HepG2 (cell line): ENCODE data around the gene ZNF575. TPM values are rescaled to one million over a fixed set of nuclear protein-coding genes. Genes with fewer than 3 reads are reported as not detected.

Experiments used
- ARID3A ChIP-seq: IDR thresholded peaks from 2 replicates; pipeline ENCODE4 v1.6.1; 2012; ENCODE audit warnings: low read depth, low read length, improper control_type of control experiment
- BRF2 ChIP-seq: sonication (generic); formaldehyde crosslinking; IDR thresholded peaks from 2 replicates; pipeline ENCODE4 v1.8.1; 2022; ENCODE audit warnings: mild to moderate bottlenecking, missing genetic modification reagents
- JUNB ChIP-seq: sonication (generic); formaldehyde crosslinking; IDR thresholded peaks from 2 replicates; pipeline ENCODE4 v1.8.0; 2022; ENCODE audit warnings: missing genetic modification reagents, mild to moderate bottlenecking, borderline replicate concordance
- LCORL ChIP-seq, 2 experiments: fragments of 450-650 bp in 1 of 2; sonication (generic) in 1 of 2; formaldehyde crosslinking in 1 of 2; IDR thresholded peaks; 2 replicates each; pipeline versions ENCODE4 v1.5.0 to v1.6.1; 2017 to 2020; ENCODE audit warnings: antibody characterized with exemption in 1 of 2, missing genetic modification reagents in 1 of 2
- MEIS1 ChIP-seq: sonication (generic); formaldehyde crosslinking; IDR thresholded peaks from 2 replicates; pipeline ENCODE4 v1.9.0; 2021; ENCODE audit warnings: mild to moderate bottlenecking, missing genetic modification reagents, moderate library complexity, borderline replicate concordance
- PATZ1 ChIP-seq: sonication (generic); formaldehyde crosslinking; IDR thresholded peaks from 2 replicates; pipeline ENCODE4 v1.4.0; 2020; ENCODE audit warnings: missing genetic modification reagents
- ZBTB33 ChIP-seq: sonication (generic); formaldehyde crosslinking; IDR thresholded peaks from 2 replicates; pipeline ENCODE4 v1.4.0; 2020; ENCODE audit warnings: missing genetic modification reagents
- ZNF24 ChIP-seq: fragments of 450-650 bp; IDR thresholded peaks from 2 replicates; pipeline ENCODE4 v1.6.1; 2017; ENCODE audit warnings: antibody characterized with exemption, mild to moderate bottlenecking
- polyA plus RNA-seq, 8 experiments: library from polyadenylated mRNA; depleted of rRNA in 3 of 8; stranded (reverse) in 7 of 8; unstranded in 1 of 8; fragments of >200 nt; fragmentation: Illumina TruSeq in 4 of 8; extraction: Trizol in 4 of 8; gene quantifications; 2 replicates each; pipeline versions ENCODE4 v1.2.1 to v1.2.3, GENCODE V29; 2011 to 2016; ENCODE audit warnings: low read depth in 4 of 8, missing spikeins in 1 of 8, mixed read lengths in 1 of 8; ENCODE audit not compliant: insufficient read depth in 1 of 8
- total RNA-seq, 5 experiments: library from RNA; depleted of rRNA; stranded (reverse); fragments of >200 nt; fragmentation: Illumina TruSeq; extraction: Trizol; gene quantifications; 2 replicates each; pipeline ENCODE4 v1.2.3, GENCODE V29; 2016; ENCODE audit warnings: low read depth in 1 of 5
- TF ChIP-seq, protein P1 (sequence below): sonication (generic); formaldehyde crosslinking; IDR thresholded peaks from 2 replicates; pipeline ENCODE4 v1.5.0; 2020; ENCODE audit warnings: missing genetic modification reagents, mild to moderate bottlenecking, borderline replicate concordance

ZNF575 gene
- total and polyA plus RNA-seq, 2 of the 13 experiments (the other 11 are each of a cell fraction or from before 2014, with no cell fraction given): 0.17 to 0.27 TPM

GRCh38 chr19:43525836-43526771, 6.9 kb upstream of the ZNF575 start (continued):
- TF ChIP-seq ARID3A: no peak
- no peak for TF ChIP-seq ZBTB33 (CRISPR knock-in tag)
- TF ChIP-seq PATZ1 (CRISPR knock-in tag): no peak; the same call in 1 of the 2 replicates
- TF ChIP-seq, protein P1, sequence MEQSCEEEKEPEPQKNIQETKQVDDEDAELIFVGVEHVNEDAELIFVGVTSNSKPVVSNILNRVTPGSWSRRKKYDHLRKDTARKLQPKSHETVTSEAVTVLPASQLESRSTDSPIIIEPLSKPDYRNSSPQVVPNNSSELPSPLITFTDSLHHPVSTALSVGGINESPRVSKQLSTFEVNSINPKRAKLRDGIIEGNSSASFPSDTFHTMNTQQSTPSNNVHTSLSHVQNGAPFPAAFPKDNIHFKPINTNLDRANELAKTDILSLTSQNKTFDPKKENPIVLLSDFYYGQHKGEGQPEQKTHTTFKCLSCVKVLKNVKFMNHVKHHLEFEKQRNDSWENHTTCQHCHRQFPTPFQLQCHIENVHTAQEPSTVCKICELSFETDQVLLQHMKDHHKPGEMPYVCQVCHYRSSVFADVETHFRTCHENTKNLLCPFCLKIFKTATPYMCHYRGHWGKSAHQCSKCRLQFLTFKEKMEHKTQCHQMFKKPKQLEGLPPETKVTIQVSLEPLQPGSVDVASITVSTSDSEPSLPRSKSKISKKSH: no peak
- TF ChIP-seq ZNF24: no peak
- no peak for TF ChIP-seq LCORL (IDR thresholded peaks at IDR 0.05)
- TF ChIP-seq LCORL (CRISPR knock-in tag; IDR thresholded peaks at IDR 0.05): 0 out of 2 replicates have a peak, but pooled peaks have one; percentile 11
- 0 out of 2 replicates have a peak, but pooled peaks have one; percentile 25 for TF ChIP-seq MEIS1
- no peak for TF ChIP-seq JUNB
- no peak for TF ChIP-seq BRF2 (CRISPR knock-in tag)
